BJ (cell line): ENCODE measurements around the gene OLFM2. TPM values are rescaled to one million over a fixed set of nuclear protein-coding genes. Genes with fewer than 3 reads are reported as not detected.

ENCODE experiments used
- CTCF ChIA-PET: fragments of 350-600 bp; formaldehyde crosslinking; extraction: SDS; loops from one replicate; lab custom pipeline; 2021; ENCODE audit warnings: antibody characterized with exemption, inconsistent platforms; lab: Yijun Ruan, JAX
- POLR2A ChIA-PET: fragments of 300-600 bp; sonication (Branson Sonifier 250); formaldehyde crosslinking; extraction: SDS; loops from one replicate; lab custom pipeline; 2021; ENCODE audit warnings: antibody characterized with exemption; lab: Charles Lee
- DNase-seq: peaks from one replicate; pipeline ENCODE4 v3.0.0-alpha.2; 2011; ENCODE audit warnings: low read depth
- H3K27me3 ChIP-seq: 2 replicates; pipeline ENCODE4 v1.6.0; 2011; ENCODE audit warnings: low read length; ENCODE audit not compliant: control insufficient read depth, insufficient read depth
- H3K36me3 ChIP-seq: 2 replicates; pipeline ENCODE4 v1.5.1; 2011; ENCODE audit warnings: low read length; ENCODE audit not compliant: control insufficient read depth, insufficient read depth
- H3K4me3 ChIP-seq: 2 replicates; pipeline ENCODE4 v1.5.1; 2011; ENCODE audit warnings: low read depth, mild to moderate bottlenecking, control low read depth, low read length
- CTCF ChIP-seq: IDR thresholded peaks from 2 replicates; pipeline ENCODE4 v1.5.1; 2011; ENCODE audit warnings: low read depth, mild to moderate bottlenecking, control low read depth, inconsistent platforms, low read length, moderate library complexity; ENCODE audit not compliant: insufficient read depth
- polyA plus RNA-seq: library from polyadenylated mRNA; depleted of rRNA; stranded (reverse); fragments of >200 nt; gene quantifications from 2 replicates; pipeline ENCODE4 v1.2.3, GENCODE V29; 2011

OLFM2 gene
- polyA plus RNA-seq, 1 experiment, result 88.3 TPM

- CTCF ChIA-PET, result interaction anchor here (1.3 kb wide), 1 partner anchor 10 kb away, joined by 4 read pairs; no protein-coding TSS in a partner anchor
- DNase-seq, result no peak
- peaks cover 4% of the 10 kb centered on the region for H3K36me3 ChIP-seq
Measured at GRCh38 chr19:9970481-9970880, 34.2 kb upstream of the OLFM2 start.

GRCh38 chr19:9969688-9969975, 33.3 kb upstream of the OLFM2 start:
- CTCF ChIA-PET, result no interaction called here
- Histone ChIP-seq H3K4me3 (no peak overlapping the region), H3K27me3 (no peaks in the 10 kb centered on the region), H3K36me3 (peaks cover 4% of the 10 kb centered on the region)
- POLR2A ChIA-PET, result no interaction called here
- TF ChIP-seq CTCF, result no peak
- DNase-seq, result no peak

More at GRCh38 chr19:9970481-9970880, 34.2 kb upstream of the OLFM2 start:
- POLR2A ChIA-PET, result no interaction called here
- no peak overlapping the region for H3K4me3 ChIP-seq
- no peak for TF ChIP-seq CTCF
- H3K27me3 ChIP-seq, result no peaks in the 10 kb centered on the region

- ChIA-PET CTCF (no interaction called here), POLR2A (no interaction called here)
- TF ChIP-seq CTCF, result no peak
- DNase-seq, result no peak
- peaks cover 4% of the 10 kb centered on the region for H3K36me3 ChIP-seq
- H3K27me3 ChIP-seq, result no peaks in the 10 kb centered on the region
- H3K4me3 ChIP-seq, result no peak overlapping the region
Measured at GRCh38 chr19:9968820-9969687, 32.7 kb upstream of the OLFM2 start.

GRCh38 chr19:9967326-9967725, 31.0 kb upstream of the OLFM2 start:
- no peak for DNase-seq
- CTCF ChIA-PET, result interaction anchor here (0.5 kb wide), 1 partner anchor 19 kb away, joined by 3 read pairs; no protein-coding TSS in a partner anchor
- no peak for TF ChIP-seq CTCF

DNA sequence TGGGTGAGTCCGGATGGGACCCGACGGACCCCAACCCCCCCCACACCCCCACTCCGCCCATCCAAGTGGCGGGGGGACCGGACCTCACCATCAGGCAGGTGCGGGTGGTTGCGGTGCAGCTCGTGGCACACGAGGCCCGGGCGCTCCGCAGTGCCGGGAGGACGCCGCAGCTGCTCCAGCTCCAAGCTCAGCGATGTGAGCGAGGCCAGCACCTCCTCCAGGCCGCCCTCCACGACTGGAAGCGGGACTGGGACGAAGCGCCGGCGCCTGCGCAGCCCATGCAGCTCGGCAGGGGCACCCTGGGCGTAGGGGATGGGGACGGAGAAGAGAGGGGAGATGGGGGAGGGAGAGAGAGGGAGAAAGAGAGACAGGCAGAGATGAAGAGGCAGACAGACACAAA, 30.1 kb upstream of the OLFM2 start:
- POLR2A ChIA-PET, result no interaction called here
- TF ChIP-seq CTCF, result no peak
- CTCF ChIA-PET, result no interaction called here
- no peak for DNase-seq
- Histone ChIP-seq H3K36me3 (peaks cover 4% of the 10 kb centered on the region), H3K4me3 (no peak overlapping the region), H3K27me3 (no peaks in the 10 kb centered on the region)

More at GRCh38 chr19:9967326-9967725, 31.0 kb upstream of the OLFM2 start:
- Histone ChIP-seq H3K4me3 (no peak overlapping the region), H3K27me3 (no peaks in the 10 kb centered on the region), H3K36me3 (peaks cover 4% of the 10 kb centered on the region)
- POLR2A ChIA-PET, result no interaction called here
